A549 (cell line): ENCODE measurements around the gene AKAP9. TPM values are rescaled to one million over a fixed set of nuclear protein-coding genes. Genes with fewer than 3 reads are reported as not detected.
"Not testable (repeated sequence)": the region's sequence is repeated elsewhere in the genome, so short reads cannot be mapped to it uniquely, and the experiment has no call there.

Experiments
- ATAC-seq, 2 experiments: fragments of 200-7000 bp in 1 of 2; fragments of >200 bp in 1 of 2; cut with Nextera tagmentation in 1 of 2; cut with Tn5 transposase in 1 of 2; 3 replicates each; pipeline versions ENCODE4 v1.8.0 to v1.9.1; 2018 to 2020; ENCODE audit warnings: mild to moderate bottlenecking in 1 of 2, moderate library complexity in 1 of 2
- CTCF ChIA-PET: fragments of 300-600 bp; sonication (Branson Sonifier 250); formaldehyde crosslinking; extraction: SDS; loops from one replicate; lab custom pipeline; 2021; ENCODE audit warnings: antibody characterized with exemption, inconsistent platforms; lab: Yijun Ruan, JAX
- POLR2A ChIA-PET: fragments of 350-600 bp; formaldehyde crosslinking; extraction: SDS; loops from one replicate; lab custom pipeline; 2021; ENCODE audit warnings: antibody characterized with exemption, inconsistent platforms; lab: Yijun Ruan, JAX
- DNase-seq, 2 experiments: peaks; one replicate each; pipeline versions ENCODE4 v3.0.0 to v3.0.0-alpha.2; 2011 to 2016; ENCODE audit warnings: low read depth in 1 of 2, low spot score in 1 of 2
- FAIRE-seq: peaks from 2 replicates; lab custom pipeline; 2011; peaks lifted over from hg19 to GRCh38; lab: Jason Lieb, UNC
- H3K27ac ChIP-seq, 2 experiments: fragments of >200 bp; sonication (Bioruptor Twin); formaldehyde crosslinking; 3 replicates each; pipeline ENCODE4 v1.5.1; 2016 to 2017
- H3K4me1 ChIP-seq: fragments of >200 bp; sonication (Bioruptor Twin); formaldehyde crosslinking; 3 replicates; pipeline ENCODE4 v1.6.1; 2016
- H3K4me2 ChIP-seq: fragments of >200 bp; sonication (Bioruptor Twin); formaldehyde crosslinking; 3 replicates; pipeline ENCODE4 v1.6.1; 2016
- H3K4me3 ChIP-seq: fragments of >200 bp; sonication (Bioruptor Twin); formaldehyde crosslinking; 3 replicates; pipeline ENCODE4 v1.5.1; 2016
- H3K9me3 ChIP-seq: fragments of >200 bp; sonication (Bioruptor Twin); formaldehyde crosslinking; 3 replicates; pipeline ENCODE4 v1.6.1; 2016
- CEBPB ChIP-seq, 2 experiments: fragments of >200 bp in 1 of 2; sonication (Bioruptor Twin) in 1 of 2; formaldehyde crosslinking in 1 of 2; IDR thresholded peaks; 2 replicates each; pipeline ENCODE4 v1.6.1; 2012 to 2016
- CHD2 ChIP-seq: fragments of 150-350 bp; IDR thresholded peaks from 2 replicates; pipeline ENCODE4 v1.6.1; 2014; ENCODE audit warnings: low read length; ENCODE audit not compliant: partially characterized antibody
- CHD4 ChIP-seq: fragments of 200-600 bp; sonication (generic); IDR thresholded peaks from 2 replicates; pipeline ENCODE4 v1.6.1; 2016; ENCODE audit warnings: antibody characterized with exemption, mild to moderate bottlenecking, borderline replicate concordance
- HDAC2 ChIP-seq: fragments of 200-600 bp; sonication (generic); IDR thresholded peaks from 2 replicates; pipeline ENCODE4 v1.6.1; 2016
- HOXB13 ChIP-seq: fragments of 250-450 bp; sonication (Bioruptor Pico); IDR thresholded peaks from 2 replicates; pipeline ENCODE4 v1.5.0; 2020; ENCODE audit warnings: low read depth, mild to moderate bottlenecking, moderate library complexity
- JUNB ChIP-seq: fragments of >200 bp; sonication (Bioruptor Twin); formaldehyde crosslinking; IDR thresholded peaks from 2 replicates; pipeline ENCODE4 v1.6.1; 2016
- KDM5A ChIP-seq: fragments of 200-600 bp; sonication (generic); IDR thresholded peaks from 2 replicates; pipeline ENCODE4 v1.6.1; 2016; ENCODE audit warnings: antibody characterized with exemption, mild to moderate bottlenecking
- MAFK ChIP-seq: fragments of 450-650 bp; IDR thresholded peaks from 2 replicates; pipeline ENCODE4 v1.6.1; 2014; ENCODE audit not compliant: partially characterized antibody
- MAZ ChIP-seq: fragments of 150-350 bp; IDR thresholded peaks from 2 replicates; pipeline ENCODE4 v1.6.1; 2014; ENCODE audit warnings: antibody characterized with exemption, low read depth, low read length, borderline replicate concordance
- MYC ChIP-seq: IDR thresholded peaks from 2 replicates; pipeline ENCODE4 v1.6.1; 2012; ENCODE audit warnings: mild to moderate bottlenecking, inconsistent platforms, low read length, improper control_type of control experiment, borderline replicate concordance
- NR3C1 ChIP-seq: fragments of >200 bp; sonication (Bioruptor Twin); formaldehyde crosslinking; IDR thresholded peaks from 3 replicates; pipeline ENCODE4 v1.6.1; 2017
- POLR2AphosphoS2 ChIP-seq: conservative IDR thresholded peaks from 2 replicates; pipeline ENCODE4 v1.6.1; 2012; ENCODE audit warnings: low read length, improper control_type of control experiment, inconsistent platforms
- RAD21 ChIP-seq, 2 experiments: fragments of >200 bp in 1 of 2; sonication (Bioruptor Twin) in 1 of 2; formaldehyde crosslinking in 1 of 2; IDR thresholded peaks in 1 of 2; conservative IDR thresholded peaks in 1 of 2; 2 replicates in 1 of 2; 3 replicates in 1 of 2; pipeline ENCODE4 v1.6.1; 2012 to 2018; ENCODE audit warnings: inconsistent platforms in 1 of 2
- RARB ChIP-seq: fragments of 250-450 bp; sonication (Bioruptor Pico); IDR thresholded peaks from 2 replicates; pipeline ENCODE4 v1.8.0; 2021; ENCODE audit warnings: mild to moderate bottlenecking, moderate library complexity
- SMC3 ChIP-seq: fragments of >200 bp; sonication (Bioruptor Twin); formaldehyde crosslinking; IDR thresholded peaks from 3 replicates; pipeline ENCODE4 v1.6.1; 2018; ENCODE audit warnings: inconsistent platforms
- SREBF2 ChIP-seq: fragments of 450-650 bp; IDR thresholded peaks from 2 replicates; pipeline ENCODE4 v1.6.1; 2014; ENCODE audit warnings: mild to moderate bottlenecking, moderate library complexity
- WGBS: methylation state at CpG from one replicate; pipeline ENCODE4 v1.1.6; 2017; ENCODE audit errors: missing lambda C conversion rate; 5-methylcytosine and 5-hydroxymethylcytosine counted together
- polyA plus RNA-seq, 4 experiments: library from polyadenylated mRNA; depleted of rRNA in 3 of 4; stranded (reverse); fragments of >200 nt; fragmentation: RNase III in 1 of 4; extraction: RNeasy Plus Mini Kit Qiagen cat#74134 plus additional on column Dnase treatment in 1 of 4; gene quantifications; 2 replicates in 3 of 4; 3 replicates in 1 of 4; pipeline ENCODE4 v1.2.3, GENCODE V29; 2011 to 2017
- TF ChIP-seq, protein P1 (sequence below): fragments of >200 bp; sonication (Bioruptor Twin); formaldehyde crosslinking; IDR thresholded peaks from 3 replicates; pipeline ENCODE4 v1.5.1; 2016
- TF ChIP-seq, protein P2 (sequence below): IDR thresholded peaks from 2 replicates; pipeline ENCODE4 v1.6.1; 2012; ENCODE audit warnings: low read depth, borderline replicate concordance
- TF ChIP-seq, protein P3 (sequence below): fragments of 150-350 bp; IDR thresholded peaks from 2 replicates; pipeline ENCODE4 v1.6.1; 2014; ENCODE audit warnings: low read depth, mild to moderate bottlenecking, low read length
- TF ChIP-seq, protein P4 (sequence below): fragments of 450-650 bp; IDR thresholded peaks from 2 replicates; pipeline ENCODE4 v1.6.1; 2014; ENCODE audit warnings: antibody characterized with exemption

The AKAP9 gene
- polyA plus RNA-seq, 2 of the 4 experiments (the other 2 are of a cell fraction) = 11.7 to 32.3 TPM

DNA sequence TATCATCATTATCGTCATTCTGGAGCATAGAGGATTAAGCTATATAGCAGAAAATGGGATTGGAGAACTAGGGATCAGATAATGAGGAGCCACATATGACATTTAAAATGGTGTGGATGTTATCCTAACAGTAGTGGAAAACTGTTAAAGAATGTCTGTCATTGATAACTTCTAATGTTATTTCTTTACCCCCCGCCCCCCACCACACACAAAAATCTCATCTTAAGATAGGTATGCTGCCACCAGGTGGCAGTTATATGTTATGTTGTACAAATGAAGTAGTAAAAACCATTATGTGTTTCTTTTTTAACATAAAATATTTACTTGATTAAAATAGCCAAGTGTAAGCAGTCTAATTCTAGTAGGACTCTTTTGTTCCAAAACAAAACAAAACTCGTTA lies 13.0 kb downstream of the AKAP9 start:
- Histone ChIP-seq H3K4me3 (no peak overlapping the region), H3K4me1 (peaks cover 8% of the 10 kb centered on the region; the same call in 2 of the 3 replicates), H3K27ac (no peak overlapping the region)
- peak in 1 of 2 experiments; percentile 22 for DNase-seq
- peak; percentile 55 for TF ChIP-seq SMC3
- TF ChIP-seq RAD21 (conservative IDR thresholded peaks at IDR 0.05 in 1 of 2, IDR thresholded peaks at IDR 0.05 in 1 of 2) = peak; percentile 33 to 35; a peak in 3 of 5 replicates
- no peak for TF ChIP-seq KDM5A
- TF ChIP-seq, protein P1, sequence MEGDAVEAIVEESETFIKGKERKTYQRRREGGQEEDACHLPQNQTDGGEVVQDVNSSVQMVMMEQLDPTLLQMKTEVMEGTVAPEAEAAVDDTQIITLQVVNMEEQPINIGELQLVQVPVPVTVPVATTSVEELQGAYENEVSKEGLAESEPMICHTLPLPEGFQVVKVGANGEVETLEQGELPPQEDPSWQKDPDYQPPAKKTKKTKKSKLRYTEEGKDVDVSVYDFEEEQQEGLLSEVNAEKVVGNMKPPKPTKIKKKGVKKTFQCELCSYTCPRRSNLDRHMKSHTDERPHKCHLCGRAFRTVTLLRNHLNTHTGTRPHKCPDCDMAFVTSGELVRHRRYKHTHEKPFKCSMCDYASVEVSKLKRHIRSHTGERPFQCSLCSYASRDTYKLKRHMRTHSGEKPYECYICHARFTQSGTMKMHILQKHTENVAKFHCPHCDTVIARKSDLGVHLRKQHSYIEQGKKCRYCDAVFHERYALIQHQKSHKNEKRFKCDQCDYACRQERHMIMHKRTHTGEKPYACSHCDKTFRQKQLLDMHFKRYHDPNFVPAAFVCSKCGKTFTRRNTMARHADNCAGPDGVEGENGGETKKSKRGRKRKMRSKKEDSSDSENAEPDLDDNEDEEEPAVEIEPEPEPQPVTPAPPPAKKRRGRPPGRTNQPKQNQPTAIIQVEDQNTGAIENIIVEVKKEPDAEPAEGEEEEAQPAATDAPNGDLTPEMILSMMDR = peak; percentile 57
- no peak for TF ChIP-seq MAFK
- TF ChIP-seq, all 56 proteins: peak for 3
- Histone ChIP-seq H3K9me3 (no peaks in the 10 kb centered on the region), H3K4me2 (no peak overlapping the region)
- 43% methylated on average over 3 of the region's 3 CpGs for WGBS
- POLR2A ChIA-PET = no interaction called here
- ATAC-seq = peak in 1 of 2 experiments; percentile 42; a peak in 2 of 6 replicates
- CTCF ChIA-PET = interaction anchor here (0.8 to 3.0 kb wide), 3 partner anchors 12 to 73 kb away, joined by 3 to 8 read pairs (median 4); partner anchors contain the start of genes AKAP9 and MTERF1
- no peak for FAIRE-seq

DNA sequence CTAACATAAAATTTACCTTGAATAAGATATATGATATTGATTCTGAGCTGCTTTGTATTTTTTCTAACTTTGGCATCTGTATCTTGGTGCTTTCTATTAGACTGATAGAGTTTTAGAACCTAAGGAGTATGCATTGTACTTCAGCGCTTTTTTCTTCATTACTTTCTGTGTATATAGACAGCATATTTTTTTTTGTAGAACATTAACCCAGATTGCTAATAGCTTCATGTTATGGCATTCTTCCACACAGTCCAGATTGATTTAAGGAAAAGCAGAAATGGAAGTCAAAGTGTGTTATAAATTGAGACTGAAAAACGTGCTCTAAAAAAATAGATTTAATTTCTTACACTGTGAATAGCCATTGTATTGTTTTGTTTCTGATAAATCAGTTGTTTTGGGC lies 15.8 kb downstream of the AKAP9 start:
- CTCF ChIA-PET, H3K4me3 ChIP-seq, ATAC-seq, H3K4me1 ChIP-seq, H3K27ac ChIP-seq, POLR2A ChIA-PET, H3K9me3 ChIP-seq, H3K4me2 ChIP-seq, DNase-seq: not testable (repeated sequence)
- FAIRE-seq = peak; percentile 54
- 67% methylated on average over 2 of the region's 2 CpGs for WGBS

DNA sequence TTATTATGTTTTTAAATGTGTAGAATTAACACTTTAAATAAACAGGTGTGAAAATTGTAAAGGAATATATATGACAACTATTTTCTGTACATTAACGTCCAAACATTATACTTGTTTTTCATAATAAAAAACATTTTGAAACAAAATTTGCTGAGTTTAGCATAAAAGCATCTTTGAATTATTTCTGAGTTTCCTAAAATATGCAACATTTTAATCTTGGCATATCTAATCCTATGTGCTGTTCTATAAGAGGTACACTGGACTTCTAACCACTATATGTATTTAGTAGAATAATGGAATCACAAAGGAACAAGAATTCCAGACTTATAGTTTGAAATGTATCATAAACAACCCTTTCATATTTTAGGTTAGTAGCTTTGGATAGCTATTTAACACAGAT lies 16.6 kb downstream of the AKAP9 start:
- Histone ChIP-seq H3K9me3 (no peaks in the 10 kb centered on the region), H3K4me1 (no peaks in the 10 kb centered on the region), H3K4me2 (no peak overlapping the region), H3K27ac (no peak overlapping the region), H3K4me3 (no peak overlapping the region)
- ATAC-seq (no peak), FAIRE-seq (peak; percentile 77), DNase-seq (no peak)
- ChIA-PET POLR2A (no interaction called here), CTCF (interaction anchor here (0.8 kb wide), 1 partner anchor 20 kb away, joined by 3 read pairs; no protein-coding TSS in a partner anchor)
- 84% methylated on average over 1 of the region's 1 CpG for WGBS
- peak; percentile 74 for TF ChIP-seq MAFK
- TF ChIP-seq NR3C1 = no peak

DNA sequence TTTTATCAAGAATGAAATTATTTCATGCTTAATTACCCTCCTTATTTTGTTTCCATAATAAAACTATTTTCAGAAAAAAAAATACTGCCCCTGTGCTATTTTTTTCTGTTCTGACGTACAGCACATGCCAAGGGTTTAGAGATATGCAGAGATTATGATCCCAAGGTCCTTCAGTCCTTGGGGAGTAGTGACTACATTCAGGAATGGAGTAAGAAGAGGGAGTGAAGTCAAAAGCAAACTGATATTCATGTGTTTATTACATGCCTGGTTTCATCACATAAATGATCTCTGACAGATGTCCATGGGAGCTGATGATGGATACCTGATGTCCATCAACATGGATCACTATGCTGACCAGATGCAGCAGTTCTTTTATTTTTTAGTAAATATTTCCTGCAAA lies 17.2 kb downstream of the AKAP9 start:
- DNase-seq = no peak
- WGBS = 93% methylated on average over 1 of the region's 1 CpG
- no peak for FAIRE-seq
- no peak overlapping the region for H3K27ac ChIP-seq
- no peak for ATAC-seq
- no peak overlapping the region for H3K4me3 ChIP-seq
- no peaks in the 10 kb centered on the region for H3K9me3 ChIP-seq
- no peak overlapping the region for H3K4me2 ChIP-seq
- no peaks in the 10 kb centered on the region for H3K4me1 ChIP-seq
- ChIA-PET POLR2A (no interaction called here), CTCF (interaction anchor here (0.8 kb wide), 1 partner anchor 21 kb away, joined by 3 read pairs; no protein-coding TSS in a partner anchor)
- TF ChIP-seq MAZ = no peak
- no peak for TF ChIP-seq JUNB
- TF ChIP-seq MAFK = no peak

DNA sequence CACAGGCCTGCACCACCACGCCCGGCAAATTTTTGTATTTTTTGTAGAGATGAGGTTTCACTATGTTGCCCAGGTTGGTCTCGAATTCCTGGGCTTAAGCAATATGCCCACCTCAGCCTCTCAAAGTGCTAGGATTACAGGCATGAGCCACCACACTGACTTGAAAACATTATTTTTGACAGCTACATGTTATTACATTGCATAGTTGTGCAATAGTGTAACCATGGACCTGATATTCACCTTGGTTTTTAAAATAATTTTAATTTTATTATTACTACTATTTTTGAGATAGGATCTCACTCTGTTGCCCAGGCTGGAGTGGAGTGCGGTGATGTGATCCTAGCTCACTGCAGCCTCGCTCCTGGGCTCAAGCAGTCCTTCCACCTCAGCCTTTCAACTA lies 18.4 kb downstream of the AKAP9 start:
- ChIA-PET CTCF (interaction anchor here (1.0 kb wide), 1 partner anchor 71 kb away, joined by 4 read pairs; no protein-coding TSS in a partner anchor), POLR2A (no interaction called here)
- Histone ChIP-seq H3K4me3 (no peak overlapping the region), H3K27ac (no peak overlapping the region), H3K9me3 (no peaks in the 10 kb centered on the region), H3K4me1 (no peaks in the 10 kb centered on the region), H3K4me2 (no peak overlapping the region)
- ATAC-seq (no peak), DNase-seq (no peak), FAIRE-seq (no peak)
- no peak for TF ChIP-seq SREBF2
- no peak for TF ChIP-seq MYC
- TF ChIP-seq, protein P2, sequence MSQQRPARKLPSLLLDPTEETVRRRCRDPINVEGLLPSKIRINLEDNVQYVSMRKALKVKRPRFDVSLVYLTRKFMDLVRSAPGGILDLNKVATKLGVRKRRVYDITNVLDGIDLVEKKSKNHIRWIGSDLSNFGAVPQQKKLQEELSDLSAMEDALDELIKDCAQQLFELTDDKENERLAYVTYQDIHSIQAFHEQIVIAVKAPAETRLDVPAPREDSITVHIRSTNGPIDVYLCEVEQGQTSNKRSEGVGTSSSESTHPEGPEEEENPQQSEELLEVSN = no peak
- TF ChIP-seq, protein P3, sequence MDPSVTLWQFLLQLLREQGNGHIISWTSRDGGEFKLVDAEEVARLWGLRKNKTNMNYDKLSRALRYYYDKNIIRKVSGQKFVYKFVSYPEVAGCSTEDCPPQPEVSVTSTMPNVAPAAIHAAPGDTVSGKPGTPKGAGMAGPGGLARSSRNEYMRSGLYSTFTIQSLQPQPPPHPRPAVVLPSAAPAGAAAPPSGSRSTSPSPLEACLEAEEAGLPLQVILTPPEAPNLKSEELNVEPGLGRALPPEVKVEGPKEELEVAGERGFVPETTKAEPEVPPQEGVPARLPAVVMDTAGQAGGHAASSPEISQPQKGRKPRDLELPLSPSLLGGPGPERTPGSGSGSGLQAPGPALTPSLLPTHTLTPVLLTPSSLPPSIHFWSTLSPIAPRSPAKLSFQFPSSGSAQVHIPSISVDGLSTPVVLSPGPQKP = no peak
- TF ChIP-seq RARB (CRISPR knock-in tag) = no peak
- TF ChIP-seq, protein P4, sequence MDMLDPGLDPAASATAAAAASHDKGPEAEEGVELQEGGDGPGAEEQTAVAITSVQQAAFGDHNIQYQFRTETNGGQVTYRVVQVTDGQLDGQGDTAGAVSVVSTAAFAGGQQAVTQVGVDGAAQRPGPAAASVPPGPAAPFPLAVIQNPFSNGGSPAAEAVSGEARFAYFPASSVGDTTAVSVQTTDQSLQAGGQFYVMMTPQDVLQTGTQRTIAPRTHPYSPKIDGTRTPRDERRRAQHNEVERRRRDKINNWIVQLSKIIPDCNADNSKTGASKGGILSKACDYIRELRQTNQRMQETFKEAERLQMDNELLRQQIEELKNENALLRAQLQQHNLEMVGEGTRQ = no peak
- no peak for TF ChIP-seq KDM5A
- TF ChIP-seq HDAC2 = no peak
- TF ChIP-seq HOXB13 (CRISPR knock-in tag) = no peak
- no peak for TF ChIP-seq CHD4
- no peak for TF ChIP-seq CEBPB (IDR thresholded peaks at IDR 0.05)
- TF ChIP-seq CHD2 = no peak
- TF ChIP-seq POLR2AphosphoS2 = no peak
- WGBS = 66% methylated on average over 5 of the region's 5 CpGs
